ENCODE measurements around the gene EFNA4.

The EFNA4 gene

GRCh38 chr1:155062702-155063411, 683 bp upstream of the EFNA4 start:
- no CpG with 5 or more reads among the region's 46 CpGs for WGBS, 2 donors (ENCODE audit: extremely low coverage in 2 of 2, insufficient read length in 2 of 2, insufficient replicate concordance in 1 of 2)
- peak overlapping the region; percentile 93 for H3K4me2 ChIP-seq (ENCODE audit: insufficient read depth, low read length, poor library complexity, severe bottlenecking)
- H2BK5ac ChIP-seq (ENCODE audit: low read length), result peak overlapping the region; percentile 88
- peak overlapping the region; percentile 80 for H2BK12ac ChIP-seq (ENCODE audit: low read length)
- H3K36me3 ChIP-seq (replicated peaks in 1 of 2; ENCODE audit: control insufficient read depth in 2 of 2, insufficient read depth in 2 of 2, low read length in 2 of 2), result peaks cover 17 to 36% of the 10 kb centered on the region in 2 donors
- H3K18ac ChIP-seq (ENCODE audit: low read length), result peak overlapping the region; percentile 96
- no peak overlapping the region for H3K27ac ChIP-seq (replicated peaks; ENCODE audit: low read length)
- no peak overlapping the region for H4K8ac ChIP-seq (ENCODE audit: low read depth, low read length)
- DNase-seq (ENCODE audit: low spot score), result peak; percentile 73
- H3K4me1 ChIP-seq (ENCODE audit: control insufficient read depth in 2 of 2, insufficient read depth in 1 of 2, low read depth in 1 of 2, low read length in 2 of 2), result peaks cover 12 to 15% of the 10 kb centered on the region in 2 donors
- no peaks in the 10 kb centered on the region for H3K9me3 ChIP-seq (replicated peaks in 1 of 2; ENCODE audit: control insufficient read depth in 2 of 2, insufficient read depth in 1 of 2, low read depth in 1 of 2, low read length in 2 of 2)
- H3K4ac ChIP-seq (ENCODE audit: low read length), result no peak overlapping the region
- peak overlapping the region; percentile 70 to 71 for H3K4me3 ChIP-seq (ENCODE audit: low read length in 2 of 2)
- H2AK5ac ChIP-seq (ENCODE audit: low read depth, low read length), result peak overlapping the region; percentile 93
- H3K27me3 ChIP-seq (ENCODE audit: control insufficient read depth in 3 of 3, insufficient read depth in 3 of 3, low read depth in 1 of 3, low read length in 3 of 3), result no peaks in the 10 kb centered on the region
- no peak overlapping the region for H4K91ac ChIP-seq (ENCODE audit: low read depth, low read length, poor library complexity)
- H2BK120ac ChIP-seq (ENCODE audit: low read depth, low read length), result peak overlapping the region; percentile 64
- H3K9ac ChIP-seq (ENCODE audit: low read depth, low read length, poor library complexity), result peak overlapping the region; percentile 88
- H3K79me1 ChIP-seq (ENCODE audit: low read depth, low read length), result peaks cover 8% of the 10 kb centered on the region
- peak overlapping the region; percentile 95 for H3K14ac ChIP-seq (ENCODE audit: low read length)
- peak overlapping the region; percentile 91 for H2BK15ac ChIP-seq (ENCODE audit: low read length)
- peak overlapping the region; percentile 83 for H3K23ac ChIP-seq (ENCODE audit: low read depth, low read length, poor library complexity)
- peak overlapping the region; percentile 88 for H2AFZ ChIP-seq (ENCODE audit: low read length)

- peaks cover 8% of the 10 kb centered on the region for H3K79me1 ChIP-seq (ENCODE audit: low read depth, low read length)
- H2BK5ac ChIP-seq (ENCODE audit: low read length), result peak overlapping the region; percentile 96
- no peak overlapping the region for H2BK15ac ChIP-seq (ENCODE audit: low read length)
- H3K4ac ChIP-seq (ENCODE audit: low read length), result no peak overlapping the region
- no peak overlapping the region for H2AK5ac ChIP-seq (ENCODE audit: low read depth, low read length)
- peak overlapping the region; percentile 92 for H3K18ac ChIP-seq (ENCODE audit: low read length)
- no peaks in the 10 kb centered on the region for H3K27me3 ChIP-seq (ENCODE audit: control insufficient read depth in 3 of 3, insufficient read depth in 3 of 3, low read depth in 1 of 3, low read length in 3 of 3)
- peak; percentile 53 for DNase-seq (ENCODE audit: low spot score)
- peak overlapping the region; percentile 72 for H3K4me2 ChIP-seq (ENCODE audit: insufficient read depth, low read length, poor library complexity, severe bottlenecking)
- H3K9ac ChIP-seq (ENCODE audit: low read depth, low read length, poor library complexity), result no peak overlapping the region
- no peak overlapping the region for H3K14ac ChIP-seq (ENCODE audit: low read length)
- no peak overlapping the region for H3K23ac ChIP-seq (ENCODE audit: low read depth, low read length, poor library complexity)
- H3K27ac ChIP-seq (replicated peaks; ENCODE audit: low read length), result peak overlapping the region; percentile 96
- no peak overlapping the region for H2BK12ac ChIP-seq (ENCODE audit: low read length)
- H3K4me1 ChIP-seq (ENCODE audit: control insufficient read depth in 2 of 2, insufficient read depth in 1 of 2, low read depth in 1 of 2, low read length in 2 of 2), result peaks cover 12 to 15% of the 10 kb centered on the region in 2 donors
- no peak overlapping the region for H4K91ac ChIP-seq (ENCODE audit: low read depth, low read length, poor library complexity)
- no peak overlapping the region for H2BK120ac ChIP-seq (ENCODE audit: low read depth, low read length)
- no peak overlapping the region for H4K8ac ChIP-seq (ENCODE audit: low read depth, low read length)
- H3K36me3 ChIP-seq (replicated peaks in 1 of 2; ENCODE audit: control insufficient read depth in 2 of 2, insufficient read depth in 2 of 2, low read length in 2 of 2), result peaks cover 15 to 42% of the 10 kb centered on the region in 2 donors
- no CpG with 5 or more reads among the region's 14 CpGs for WGBS, 2 donors (ENCODE audit: extremely low coverage in 2 of 2, insufficient read length in 2 of 2, insufficient replicate concordance in 1 of 2)
- peak overlapping the region; percentile 70 to 90 for H3K4me3 ChIP-seq (ENCODE audit: low read length in 2 of 2)
- H2AFZ ChIP-seq (ENCODE audit: low read length), result peak overlapping the region; percentile 88
- no peaks in the 10 kb centered on the region for H3K9me3 ChIP-seq (replicated peaks in 1 of 2; ENCODE audit: control insufficient read depth in 2 of 2, insufficient read depth in 1 of 2, low read depth in 1 of 2, low read length in 2 of 2)
These were observed 731 bp downstream of the EFNA4 start for GRCh38 chr1:155064111-155064831.

- peak overlapping the region in 1 of 2 donors; percentile 70 for H3K4me3 ChIP-seq (ENCODE audit: low read length in 2 of 2)
- no peak overlapping the region for H3K18ac ChIP-seq (ENCODE audit: low read length)
- no peak overlapping the region for H3K27ac ChIP-seq (replicated peaks; ENCODE audit: low read length)
- H3K14ac ChIP-seq (ENCODE audit: low read length), result no peak overlapping the region
- DNase-seq (ENCODE audit: low spot score), result no peak
- H3K4me2 ChIP-seq (ENCODE audit: insufficient read depth, low read length, poor library complexity, severe bottlenecking), result peak overlapping the region; percentile 72
- no peak overlapping the region for H4K91ac ChIP-seq (ENCODE audit: low read depth, low read length, poor library complexity)
- H4K8ac ChIP-seq (ENCODE audit: low read depth, low read length), result no peak overlapping the region
- peaks cover 19 to 44% of the 10 kb centered on the region in 2 donors for H3K36me3 ChIP-seq (replicated peaks in 1 of 2; ENCODE audit: control insufficient read depth in 2 of 2, insufficient read depth in 2 of 2, low read length in 2 of 2)
- H3K23ac ChIP-seq (ENCODE audit: low read depth, low read length, poor library complexity), result no peak overlapping the region
- peaks cover 15 to 18% of the 10 kb centered on the region in 2 donors for H3K4me1 ChIP-seq (ENCODE audit: control insufficient read depth in 2 of 2, insufficient read depth in 1 of 2, low read depth in 1 of 2, low read length in 2 of 2)
- H2BK5ac ChIP-seq (ENCODE audit: low read length), result no peak overlapping the region
- no peak overlapping the region for H2BK15ac ChIP-seq (ENCODE audit: low read length)
- peaks cover 8% of the 10 kb centered on the region for H3K79me1 ChIP-seq (ENCODE audit: low read depth, low read length)
- no peak overlapping the region for H3K4ac ChIP-seq (ENCODE audit: low read length)
- H3K27me3 ChIP-seq (ENCODE audit: control insufficient read depth in 3 of 3, insufficient read depth in 3 of 3, low read depth in 1 of 3, low read length in 3 of 3), result no peaks in the 10 kb centered on the region
- WGBS, 2 donors (ENCODE audit: extremely low coverage in 2 of 2, insufficient read length in 2 of 2, insufficient replicate concordance in 1 of 2), result no CpG with 5 or more reads among the region's 5 CpGs
- no peak overlapping the region for H2AFZ ChIP-seq (ENCODE audit: low read length)
- no peak overlapping the region for H3K9ac ChIP-seq (ENCODE audit: low read depth, low read length, poor library complexity)
- H2BK12ac ChIP-seq (ENCODE audit: low read length), result no peak overlapping the region
- H2AK5ac ChIP-seq (ENCODE audit: low read depth, low read length), result no peak overlapping the region
- H2BK120ac ChIP-seq (ENCODE audit: low read depth, low read length), result no peak overlapping the region
- H3K9me3 ChIP-seq (replicated peaks in 1 of 2; ENCODE audit: control insufficient read depth in 2 of 2, insufficient read depth in 1 of 2, low read depth in 1 of 2, low read length in 2 of 2), result no peaks in the 10 kb centered on the region
These were observed 1.4 kb downstream of the EFNA4 start for GRCh38 chr1:155064832-155065429.

- Histone ChIP-seq H3K9me3 (replicated peaks in 1 of 2; ENCODE audit: control insufficient read depth in 2 of 2, insufficient read depth in 1 of 2, low read depth in 1 of 2, low read length in 2 of 2) (no peaks in the 10 kb centered on the region), H3K27me3 (ENCODE audit: control insufficient read depth in 3 of 3, insufficient read depth in 3 of 3, low read depth in 1 of 3, low read length in 3 of 3) (peaks cover 0 to 2% (median 0%) of the 10 kb centered on the region in 3 experiments), H3K79me1 (ENCODE audit: low read depth, low read length) (peaks cover 8% of the 10 kb centered on the region), H2BK15ac (ENCODE audit: low read length) (no peak overlapping the region), H2AK5ac (ENCODE audit: low read depth, low read length) (no peak overlapping the region), H2BK120ac (ENCODE audit: low read depth, low read length) (no peak overlapping the region), H4K8ac (ENCODE audit: low read depth, low read length) (no peak overlapping the region), H2BK5ac (ENCODE audit: low read length) (no peak overlapping the region), H2AFZ (ENCODE audit: low read length) (no peak overlapping the region), H3K4me2 (ENCODE audit: insufficient read depth, low read length, poor library complexity, severe bottlenecking) (no peak overlapping the region), H3K36me3 (replicated peaks in 1 of 2; ENCODE audit: control insufficient read depth in 2 of 2, insufficient read depth in 2 of 2, low read length in 2 of 2) (peaks cover 17 to 41% of the 10 kb centered on the region in 2 donors), H3K18ac (ENCODE audit: low read length) (no peak overlapping the region), H4K91ac (ENCODE audit: low read depth, low read length, poor library complexity) (no peak overlapping the region), H3K4me1 (ENCODE audit: control insufficient read depth in 2 of 2, insufficient read depth in 1 of 2, low read depth in 1 of 2, low read length in 2 of 2) (peaks cover 24 to 26% of the 10 kb centered on the region in 2 donors), H3K27ac (replicated peaks; ENCODE audit: low read length) (no peak overlapping the region), H2BK12ac (ENCODE audit: low read length) (no peak overlapping the region), H3K14ac (ENCODE audit: low read length) (no peak overlapping the region), H3K9ac (ENCODE audit: low read depth, low read length, poor library complexity) (no peak overlapping the region), H3K4ac (ENCODE audit: low read length) (no peak overlapping the region), H3K4me3 (ENCODE audit: low read length in 2 of 2) (no peak overlapping the region), H3K23ac (ENCODE audit: low read depth, low read length, poor library complexity) (no peak overlapping the region)
- no CpG with 5 or more reads among the region's 8 CpGs for WGBS, 2 donors (ENCODE audit: extremely low coverage in 2 of 2, insufficient read length in 2 of 2, insufficient replicate concordance in 1 of 2)
- no peak for DNase-seq (ENCODE audit: low spot score)
These were observed 3.2 kb downstream of the EFNA4 start for GRCh38 chr1:155066777-155067176.
